Uterus (tissue), 4 donors: ENCODE measurements around the gene HID1. TPM values are rescaled to one million over a fixed set of nuclear protein-coding genes. Genes with fewer than 3 reads are reported as not detected.
"Not testable (repeated sequence)": the region's sequence is repeated elsewhere in the genome, so short reads cannot be mapped to it uniquely, and the experiment has no call there.

Source experiments
- DNase-seq, 2 donors: peaks; one replicate each; pipeline ENCODE4 v3.0.0-alpha.2; 2019 to 2020
- H3K27ac ChIP-seq, 2 donors: fragments of 200-600 bp; sonication (generic); 1 replicate in 1 of 2; 2 replicates in 1 of 2; pipeline ENCODE4 v1.5.1; 2016 to 2018
- H3K27me3 ChIP-seq, 2 donors: fragments of 200-600 bp; sonication (generic); one replicate each; pipeline ENCODE4 v1.5.1; 2018 to 2019; ENCODE audit warnings: control low read depth in 1 of 2
- H3K36me3 ChIP-seq, 2 donors: fragments of 200-600 bp; sonication (generic); one replicate each; pipeline ENCODE4 v1.5.1; 2019; ENCODE audit warnings: control low read depth in 1 of 2
- H3K4me1 ChIP-seq, 2 donors: fragments of 200-600 bp; sonication (generic); one replicate each; pipeline ENCODE4 v1.5.1; 2018 to 2019; ENCODE audit warnings: control low read depth in 1 of 2
- H3K4me3 ChIP-seq, 2 donors: fragments of 200-600 bp; sonication (generic); 1 replicate in 1 of 2; 2 replicates in 1 of 2; pipeline ENCODE4 v1.5.1; 2018 to 2019; ENCODE audit warnings: mild to moderate bottlenecking in 1 of 2
- H3K9me3 ChIP-seq, 2 donors: fragments of 200-600 bp; sonication (generic); one replicate each; pipeline ENCODE4 v1.5.1; 2019; ENCODE audit warnings: control low read depth in 1 of 2
- POLR2A ChIP-seq, 2 donors: fragments of 450-650 bp; IDR thresholded peaks; one replicate each; pipeline ENCODE4 v1.6.1; 2016; ENCODE audit warnings: antibody characterized with exemption in 2 of 2, mild to moderate bottlenecking in 1 of 2, moderate library complexity in 1 of 2
- intact Hi-C: fragments of 100-400 bp; cut with DNase I; formaldehyde crosslinking; loops from one replicate; pipeline ENCODE4 v1.15.1; 2023; ENCODE audit warnings: low total_unique reads
- total RNA-seq, 4 donors: library from RNA; depleted of rRNA in 3 of 4; stranded (reverse); fragments of >200 nt in 3 of 4; gene quantifications; one replicate each; pipeline versions ENCODE4 v1.1.0 to v1.2.4, GENCODE V29; 2014 to 2023
- TF ChIP-seq, protein P1 (sequence below), 4 experiments: fragments of 200-600 bp in 2 of 4; fragments of 450-650 bp in 2 of 4; sonication (generic) in 2 of 4; IDR thresholded peaks; one replicate each; pipeline ENCODE4 v1.5.1; 2016 to 2019; ENCODE audit warnings: antibody characterized with exemption in 4 of 4, mild to moderate bottlenecking in 2 of 4, moderate library complexity in 1 of 4
- donor health status: DM: yes; HTN: yes; CAD: no.

HID1 gene
- total RNA-seq, 4 donors from 2014 or later = 4.4 to 46.2 (median 22.6) TPM

DNA sequence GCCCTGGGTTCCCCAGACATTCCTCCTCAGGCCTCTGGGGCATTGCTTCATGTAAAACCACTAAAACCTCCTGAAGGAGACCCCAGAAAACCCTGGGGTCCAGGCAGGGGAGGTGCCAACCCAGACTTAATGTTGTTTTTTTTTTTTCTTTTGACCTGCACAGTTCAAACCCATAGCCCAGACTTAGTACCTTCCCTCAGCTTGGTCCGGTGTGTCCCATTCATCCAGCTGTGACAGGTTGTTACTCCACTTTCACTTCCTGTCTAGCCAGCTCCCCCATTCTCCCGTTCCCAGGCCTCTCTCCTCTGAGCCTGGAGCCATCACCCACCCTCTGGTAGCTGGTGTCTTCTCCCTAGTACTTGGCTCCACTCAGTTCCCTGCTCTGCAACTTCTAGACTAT lies 19.7 kb upstream of the HID1 start:
- H3K4me3 ChIP-seq = no peak overlapping the region
- DNase-seq = no peak
- intact Hi-C loops = no loop called here
- TF ChIP-seq, protein P1, sequence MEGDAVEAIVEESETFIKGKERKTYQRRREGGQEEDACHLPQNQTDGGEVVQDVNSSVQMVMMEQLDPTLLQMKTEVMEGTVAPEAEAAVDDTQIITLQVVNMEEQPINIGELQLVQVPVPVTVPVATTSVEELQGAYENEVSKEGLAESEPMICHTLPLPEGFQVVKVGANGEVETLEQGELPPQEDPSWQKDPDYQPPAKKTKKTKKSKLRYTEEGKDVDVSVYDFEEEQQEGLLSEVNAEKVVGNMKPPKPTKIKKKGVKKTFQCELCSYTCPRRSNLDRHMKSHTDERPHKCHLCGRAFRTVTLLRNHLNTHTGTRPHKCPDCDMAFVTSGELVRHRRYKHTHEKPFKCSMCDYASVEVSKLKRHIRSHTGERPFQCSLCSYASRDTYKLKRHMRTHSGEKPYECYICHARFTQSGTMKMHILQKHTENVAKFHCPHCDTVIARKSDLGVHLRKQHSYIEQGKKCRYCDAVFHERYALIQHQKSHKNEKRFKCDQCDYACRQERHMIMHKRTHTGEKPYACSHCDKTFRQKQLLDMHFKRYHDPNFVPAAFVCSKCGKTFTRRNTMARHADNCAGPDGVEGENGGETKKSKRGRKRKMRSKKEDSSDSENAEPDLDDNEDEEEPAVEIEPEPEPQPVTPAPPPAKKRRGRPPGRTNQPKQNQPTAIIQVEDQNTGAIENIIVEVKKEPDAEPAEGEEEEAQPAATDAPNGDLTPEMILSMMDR (IDR thresholded peaks at IDR 0.05) = no peak
- TF ChIP-seq POLR2A (IDR thresholded peaks at IDR 0.05) = no peak
- H3K4me1 ChIP-seq = no peaks in the 10 kb centered on the region
- H3K27ac ChIP-seq = peak overlapping the region in 1 of 2 donors; percentile 7
- H3K36me3 ChIP-seq = no peaks in the 10 kb centered on the region
- H3K27me3 ChIP-seq = no peaks in the 10 kb centered on the region
- no peaks in the 10 kb centered on the region for H3K9me3 ChIP-seq

GRCh38 chr17:74990581-74991105 lies 18.1 kb upstream of the HID1 start:
- Histone ChIP-seq H3K36me3 (no peaks in the 10 kb centered on the region), H3K27me3 (no peaks in the 10 kb centered on the region), H3K27ac (no peak overlapping the region), H3K4me1 (peaks cover 0 to 3% of the 10 kb centered on the region in 2 donors), H3K9me3 (no peaks in the 10 kb centered on the region), H3K4me3 (no peak overlapping the region)
- DNase-seq = no peak
- TF ChIP-seq POLR2A (IDR thresholded peaks at IDR 0.05) = no peak
- TF ChIP-seq, protein P1 (IDR thresholded peaks at IDR 0.05) = no peak
- intact Hi-C loops = no loop called here

- TF ChIP-seq, protein P1 (IDR thresholded peaks at IDR 0.05) = peak; percentile 53 to 70 (median 60)
- peak; percentile 16 to 18 for TF ChIP-seq POLR2A (IDR thresholded peaks at IDR 0.05)
- Histone ChIP-seq H3K9me3 (no peaks in the 10 kb centered on the region), H3K4me3 (peak overlapping the region; percentile 78 to 83), H3K36me3 (no peaks in the 10 kb centered on the region), H3K27me3 (no peaks in the 10 kb centered on the region), H3K4me1 (peaks cover 0 to 3% of the 10 kb centered on the region in 2 donors), H3K27ac (peak overlapping the region; percentile 93 to 98)
- DNase-seq = peak; percentile 86 to 93
- intact Hi-C loops = no loop called here
Observed at GRCh38 chr17:74987909-74988711, 15.6 kb upstream of the HID1 start.

DNA sequence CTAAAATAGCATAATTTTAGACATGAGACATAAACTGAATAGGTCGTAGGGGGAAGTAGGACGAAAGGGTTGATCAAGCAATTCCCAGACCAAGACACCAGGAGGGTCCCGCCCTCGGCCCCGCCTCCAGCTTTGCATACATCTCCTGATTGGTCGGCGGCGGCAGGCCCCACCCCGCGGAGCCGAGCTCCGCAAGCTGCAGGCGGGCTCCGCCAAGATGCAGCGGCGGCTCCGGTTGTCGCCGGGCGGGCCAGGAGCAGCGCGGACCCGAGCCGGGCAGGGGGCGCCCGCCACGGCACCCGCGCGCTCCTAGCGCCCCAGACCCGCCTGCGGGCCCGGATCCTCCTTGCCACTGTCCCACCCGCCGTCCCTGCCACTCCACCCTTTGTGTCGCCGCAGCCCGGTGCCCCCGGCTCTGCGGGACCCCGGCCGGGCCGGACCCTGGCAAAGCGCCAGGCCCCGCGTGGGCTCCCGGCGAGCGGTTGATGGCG lies 14.9 kb upstream of the HID1 start, which contains the start of gene CDR2L:
TSS of gene CDR2L (plus strand) at position 215 of the 491 bp plus-strand sequence. CDS start 412 bp downstream, outside the sequence.
- Histone ChIP-seq H3K27me3 (no peaks in the 10 kb centered on the region), H3K27ac (peak within 1 kb of the TSS; percentile 93 to 98), H3K4me3 (peak within 1 kb of the TSS; percentile 78 to 83), H3K9me3 (no peaks in the 10 kb centered on the region), H3K36me3 (no peaks in the 10 kb centered on the region), H3K4me1 (peaks cover 0 to 3% of the 10 kb centered on the region in 2 donors)
- DNase-seq = peak; percentile 97
- intact Hi-C loops = no loop called here
- TF ChIP-seq, protein P1 (IDR thresholded peaks at IDR 0.05) = peak in 1 of 4 experiments; percentile 23
- TF ChIP-seq POLR2A (IDR thresholded peaks at IDR 0.05) = peak; percentile 97 to 98

DNA sequence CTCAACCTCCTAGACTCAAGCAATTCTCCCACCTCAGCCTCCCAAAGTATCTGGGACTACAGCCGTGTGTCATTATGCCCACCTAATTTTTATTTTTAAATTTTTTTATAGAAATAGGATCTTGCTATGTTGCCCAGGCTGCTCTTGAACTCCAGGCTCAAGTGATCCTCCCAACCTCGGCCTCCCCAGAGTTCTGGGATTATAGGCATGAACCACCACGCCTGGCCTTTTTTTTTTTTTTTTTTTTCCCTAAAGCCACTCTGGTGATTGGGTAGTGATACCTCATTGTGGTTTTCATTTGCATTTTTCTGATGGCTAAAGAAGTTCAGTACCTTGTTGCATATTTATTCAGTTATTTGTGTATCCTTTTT lies 13.6 kb upstream of the HID1 start:
- no peak for TF ChIP-seq POLR2A (IDR thresholded peaks at IDR 0.05)
- TF ChIP-seq, protein P1 (IDR thresholded peaks at IDR 0.05) = no peak
- H3K27me3 ChIP-seq = no peaks in the 10 kb centered on the region
- no peak overlapping the region for H3K4me3 ChIP-seq
- no peaks in the 10 kb centered on the region for H3K9me3 ChIP-seq
- intact Hi-C loops = no loop called here
- H3K27ac ChIP-seq = no peak overlapping the region
- peaks cover 0 to 9% of the 10 kb centered on the region in 2 donors for H3K4me1 ChIP-seq
- H3K36me3 ChIP-seq = no peaks in the 10 kb centered on the region
- DNase-seq = no peak

DNA sequence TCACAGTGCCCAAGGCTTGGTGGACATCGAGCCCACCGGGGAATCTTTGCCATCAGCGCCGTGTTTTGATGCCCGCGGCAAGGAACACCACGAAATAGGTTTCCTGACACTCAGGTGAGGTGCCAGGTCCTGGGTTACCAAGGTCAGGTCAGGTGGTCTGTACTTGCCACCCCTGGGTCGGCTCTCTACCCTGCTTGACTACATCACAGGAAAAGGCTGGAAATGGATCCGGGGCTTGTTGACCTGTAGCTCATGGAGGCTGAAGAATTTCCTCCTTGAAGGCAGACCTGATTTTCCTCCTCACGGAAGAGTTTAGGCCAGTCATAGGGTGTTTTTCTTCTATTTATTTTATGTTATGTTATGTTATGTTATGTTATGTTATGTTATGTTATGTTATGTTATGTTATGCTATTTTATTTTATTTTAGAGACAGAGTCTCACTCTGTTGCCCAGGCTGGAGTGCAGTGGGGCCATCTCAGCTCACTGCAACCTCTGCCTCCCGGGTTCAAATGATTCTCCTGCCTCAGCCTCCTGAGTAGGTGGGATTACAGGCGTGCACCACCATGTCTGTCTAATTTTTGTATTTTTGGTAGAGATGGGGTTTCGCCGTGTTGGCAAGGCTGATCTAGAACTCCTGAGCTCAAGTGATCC lies 10.2 kb upstream of the HID1 start:
- H3K4me1 ChIP-seq, DNase-seq, H3K9me3 ChIP-seq, intact Hi-C loops, H3K36me3 ChIP-seq, H3K27me3 ChIP-seq: not testable (repeated sequence)
- Histone ChIP-seq H3K27ac (peak overlapping the region; percentile 75 to 86), H3K4me3 (peak overlapping the region; percentile 49 to 53)
